Heart right ventricle (tissue), 16 donors: Measurements from ENCODE around the gene FNDC7. TPM values are rescaled to one million over a fixed set of nuclear protein-coding genes. Genes with fewer than 3 reads are reported as not detected.

ENCODE experiments used
- ATAC-seq, 8 donors: fragments of 200-7000 bp; cut with Tn5 transposase; one replicate each; pipeline ENCODE4 v1.9.1; 2020; ENCODE audit warnings: mild to moderate bottlenecking in 8 of 8, moderate library complexity in 8 of 8, moderate number of reproducible peaks in 1 of 8
- DNase-seq, 2 donors: peaks; one replicate each; pipeline ENCODE4 v3.0.0-alpha.2; 2020
- H3K27ac ChIP-seq, 10 donors: fragments of 200-600 bp; sonication (generic) in 2 of 10; one replicate each; pipeline versions ENCODE4 v1.5.0 to v1.8.0; 2020 to 2022; ENCODE audit warnings: mild to moderate bottlenecking in 3 of 10
- H3K27me3 ChIP-seq, 7 donors: fragments of 200-600 bp; one replicate each; pipeline ENCODE4 v1.8.0; 2021 to 2022; ENCODE audit warnings: mild to moderate bottlenecking in 2 of 7
- H3K36me3 ChIP-seq, 9 donors: fragments of 200-600 bp; sonication (generic) in 1 of 9; one replicate each; pipeline versions ENCODE4 v1.5.0 to v1.8.0; 2020 to 2022; ENCODE audit warnings: mild to moderate bottlenecking in 2 of 9
- H3K4me1 ChIP-seq, 9 donors: fragments of 200-600 bp; sonication (generic) in 1 of 9; one replicate each; pipeline versions ENCODE4 v1.5.0 to v1.8.0; 2020 to 2022; ENCODE audit warnings: mild to moderate bottlenecking in 4 of 9
- H3K4me3 ChIP-seq, 10 donors: fragments of 200-600 bp; sonication (generic) in 2 of 10; one replicate each; pipeline versions ENCODE4 v1.5.0 to v1.8.0; 2020 to 2022; ENCODE audit warnings: mild to moderate bottlenecking in 7 of 10, moderate library complexity in 2 of 10
- H3K9me3 ChIP-seq, 11 donors: fragments of 200-600 bp in 10 of 11; sonication (generic) in 2 of 11; one replicate each; pipeline versions ENCODE4 v1.5.0 to v1.8.0; 2013 to 2022; ENCODE audit warnings: mild to moderate bottlenecking in 2 of 11, control low read depth in 1 of 11, moderate library complexity in 1 of 11
- WGBS, 2 donors: extraction: QIAGEN DNeasy Blood & Tissue Kit; methylation state at CpG; one replicate each; pipeline ENCODE4 v1.1.7; 2013; ENCODE audit warnings: inconsistent platforms in 1 of 2; 5-methylcytosine and 5-hydroxymethylcytosine counted together
- intact Hi-C, 10 donors: fragments of 100-400 bp; cut with DNase I; formaldehyde crosslinking; loops; one replicate each; pipeline versions ENCODE4 v1.11.1 to v1.14.2; 2022
- polyA plus RNA-seq, 2 donors: library from polyadenylated mRNA; stranded (reverse); fragments of 200-250 nt; gene quantifications; one replicate each; pipeline ENCODE4 v1.2.3, GENCODE V29; 2013
- total RNA-seq, 10 donors: library from RNA; stranded (reverse); fragmentation: NEBNext Ultra II Directional in 3 of 10; extraction: Animal tissue kit (Norgen Biotek cat#: 25700) in 3 of 10; gene quantifications; one replicate each; pipeline versions ENCODE4 v1.2.1 to v1.2.4, GENCODE V29; 2021 to 2023
- TF ChIP-seq, protein P1 (sequence below), 9 donors: fragments of 200-600 bp; sonication (generic) in 2 of 9; IDR thresholded peaks; one replicate each; pipeline versions ENCODE4 v1.5.0 to v1.8.0; 2021 to 2022; ENCODE audit warnings: antibody characterized with exemption in 9 of 9, mild to moderate bottlenecking in 5 of 9, moderate library complexity in 1 of 9
- donor health status: Arrhythmogenic right ventricular cardiomyopathy.
- donor health status: ischemic (EF 13 %, LVEDD 7.1; RV severe dilation, severe dysfunction).
- donor health status: healthy with polysubstance abuse.
- donor health status: DM: no; HTN: yes; CAD: no.
- donor health status: DM: no; HTN: no; CAD: no.
- donor health status: ischemic (EF 25% LVEDD 6.9; RV normal size, moderate dysfunction).
- donor health status: ischemic (EF 25% LVEDD 5.7; RV mildly dilated, moderate dysfunction).
- donor health status: healthy.
- donor health status: DM: yes; HTN: yes; CAD: no.
- donor health status: Ischemic cardiomyopathy.
- donor health status: ischemic (EF 35%, LVEDD 5.7; RV mildly dilated, moderate dysfunction).
- donor health status: nonischemic (EF 11% LVEDD 7.7; RV severe dilation, severe dysfunction).
- donor health status: DM: yes; HTN: yes; CAD: no.
- donor health status: PGD.
- donor health status: ischemic (EF 29% LVEDD 5.4; RV normal size, mild dysfunction).
- donor health status: nonischemic (EF 23%, LVEDD 6.1; RV moderate dilation, normal function).

The FNDC7 gene
- total and polyA plus RNA-seq, 12 donors = 0.13 TPM; not detected in 11

DNA sequence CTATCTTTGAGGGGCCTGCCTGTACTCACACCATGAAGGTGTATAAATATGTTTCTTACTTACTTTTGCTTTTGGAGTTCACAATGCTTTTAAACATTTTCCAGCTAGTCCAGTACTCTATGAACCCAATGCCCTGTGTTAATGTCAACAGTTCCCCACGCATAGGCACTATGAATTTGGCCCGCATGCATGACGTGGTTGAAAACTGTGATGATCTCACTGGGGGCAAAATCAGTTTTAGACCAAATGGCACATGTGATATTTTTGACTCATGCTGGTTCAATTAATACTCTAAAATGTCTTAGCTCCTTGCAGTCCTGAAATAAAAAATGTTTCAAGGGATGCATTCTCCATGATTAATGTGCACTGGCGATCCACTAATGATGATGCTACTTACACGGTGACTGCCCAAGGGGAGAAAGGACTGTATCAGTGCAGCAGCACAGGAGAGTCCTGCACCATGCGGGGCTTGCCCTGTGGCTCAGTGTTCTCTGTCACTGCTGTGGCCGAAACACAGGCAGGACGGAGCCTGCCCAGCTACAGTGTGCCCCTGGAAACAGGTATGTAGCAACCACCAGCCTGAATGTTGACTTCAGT lies 15.7 kb downstream of the FNDC7 start:
- 87 to 98% methylated on average over 8 of the region's 8 CpGs for WGBS, 2 donors
- H3K27ac ChIP-seq = no peak overlapping the region
- no peak for ATAC-seq

DNA sequence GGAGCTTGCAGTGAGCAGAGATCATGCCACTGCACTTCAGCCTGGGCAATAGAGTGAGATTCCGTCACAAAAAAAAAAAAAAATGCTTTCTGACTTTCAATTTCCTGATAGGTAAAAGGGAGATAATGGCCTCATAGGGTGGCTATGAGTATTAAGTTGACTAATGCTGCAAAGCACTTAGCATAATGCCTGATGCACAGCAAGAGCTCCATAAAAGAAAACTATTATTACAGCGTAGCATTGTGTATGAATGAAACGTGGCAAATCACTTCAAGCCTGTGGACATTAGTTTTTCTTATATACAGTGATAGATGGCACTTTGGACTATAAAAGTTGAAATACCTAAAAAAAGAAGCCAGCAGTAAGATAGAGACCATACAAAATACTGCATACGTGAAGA lies 16.8 kb downstream of the FNDC7 start:
- H3K9me3 ChIP-seq = no peaks in the 10 kb centered on the region
- TF ChIP-seq, protein P1, sequence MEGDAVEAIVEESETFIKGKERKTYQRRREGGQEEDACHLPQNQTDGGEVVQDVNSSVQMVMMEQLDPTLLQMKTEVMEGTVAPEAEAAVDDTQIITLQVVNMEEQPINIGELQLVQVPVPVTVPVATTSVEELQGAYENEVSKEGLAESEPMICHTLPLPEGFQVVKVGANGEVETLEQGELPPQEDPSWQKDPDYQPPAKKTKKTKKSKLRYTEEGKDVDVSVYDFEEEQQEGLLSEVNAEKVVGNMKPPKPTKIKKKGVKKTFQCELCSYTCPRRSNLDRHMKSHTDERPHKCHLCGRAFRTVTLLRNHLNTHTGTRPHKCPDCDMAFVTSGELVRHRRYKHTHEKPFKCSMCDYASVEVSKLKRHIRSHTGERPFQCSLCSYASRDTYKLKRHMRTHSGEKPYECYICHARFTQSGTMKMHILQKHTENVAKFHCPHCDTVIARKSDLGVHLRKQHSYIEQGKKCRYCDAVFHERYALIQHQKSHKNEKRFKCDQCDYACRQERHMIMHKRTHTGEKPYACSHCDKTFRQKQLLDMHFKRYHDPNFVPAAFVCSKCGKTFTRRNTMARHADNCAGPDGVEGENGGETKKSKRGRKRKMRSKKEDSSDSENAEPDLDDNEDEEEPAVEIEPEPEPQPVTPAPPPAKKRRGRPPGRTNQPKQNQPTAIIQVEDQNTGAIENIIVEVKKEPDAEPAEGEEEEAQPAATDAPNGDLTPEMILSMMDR (IDR thresholded peaks at IDR 0.05) = no peak
- no peak overlapping the region for H3K4me3 ChIP-seq
- H3K4me1 ChIP-seq = no peaks in the 10 kb centered on the region
- peaks cover 0 to 1% (median 0%) of the 10 kb centered on the region in 7 donors for H3K27me3 ChIP-seq
- WGBS, 2 donors = 92 to 94% methylated on average over 4 of the region's 4 CpGs
- no peak overlapping the region for H3K27ac ChIP-seq
- no peaks in the 10 kb centered on the region for H3K36me3 ChIP-seq
- DNase-seq (no peak), ATAC-seq (no peak)
- intact Hi-C loops = no loop called here

More for the DNA sequence above, 15.7 kb downstream of the FNDC7 start:
- intact Hi-C loops = no loop called here
- DNase-seq = no peak
- no peaks in the 10 kb centered on the region for H3K36me3 ChIP-seq
- H3K4me1 ChIP-seq = peaks cover 0 to 1% (median 0%) of the 10 kb centered on the region in 9 donors
- no peak overlapping the region for H3K4me3 ChIP-seq
- no peaks in the 10 kb centered on the region for H3K27me3 ChIP-seq
- no peaks in the 10 kb centered on the region for H3K9me3 ChIP-seq
- TF ChIP-seq, protein P1 (IDR thresholded peaks at IDR 0.05) = no peak

DNA sequence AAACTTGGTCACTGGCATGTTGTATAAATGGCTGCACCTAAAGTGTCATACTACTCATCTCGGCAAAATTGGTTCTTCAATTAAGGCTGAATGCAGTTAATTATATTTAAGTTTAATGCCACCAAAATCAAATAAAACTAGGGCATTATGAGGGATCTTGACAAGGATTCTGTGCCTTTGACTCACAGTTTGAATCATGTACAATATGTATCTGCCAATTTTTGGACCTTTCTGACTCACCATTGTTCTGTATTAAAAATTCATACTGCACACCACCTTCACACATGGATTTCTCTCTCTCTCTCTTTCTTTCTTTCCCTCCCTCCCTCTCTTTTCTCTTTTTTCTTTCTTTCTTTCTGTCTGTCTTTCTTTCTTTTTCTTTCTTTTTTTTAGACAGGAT lies 19.7 kb downstream of the FNDC7 start:
- H3K36me3 ChIP-seq = no peaks in the 10 kb centered on the region
- peaks cover 0 to 12% (median 0%) of the 10 kb centered on the region in 7 donors for H3K27me3 ChIP-seq
- WGBS, 2 donors = 94 to 96% methylated on average over 1 of the region's 1 CpG
- ATAC-seq = no peak
- TF ChIP-seq, protein P1 (IDR thresholded peaks at IDR 0.05) = no peak
- H3K27ac ChIP-seq = no peak overlapping the region
- intact Hi-C loops = no loop called here
- H3K9me3 ChIP-seq = no peaks in the 10 kb centered on the region
- DNase-seq = no peak
- no peak overlapping the region for H3K4me3 ChIP-seq
- no peaks in the 10 kb centered on the region for H3K4me1 ChIP-seq

DNA sequence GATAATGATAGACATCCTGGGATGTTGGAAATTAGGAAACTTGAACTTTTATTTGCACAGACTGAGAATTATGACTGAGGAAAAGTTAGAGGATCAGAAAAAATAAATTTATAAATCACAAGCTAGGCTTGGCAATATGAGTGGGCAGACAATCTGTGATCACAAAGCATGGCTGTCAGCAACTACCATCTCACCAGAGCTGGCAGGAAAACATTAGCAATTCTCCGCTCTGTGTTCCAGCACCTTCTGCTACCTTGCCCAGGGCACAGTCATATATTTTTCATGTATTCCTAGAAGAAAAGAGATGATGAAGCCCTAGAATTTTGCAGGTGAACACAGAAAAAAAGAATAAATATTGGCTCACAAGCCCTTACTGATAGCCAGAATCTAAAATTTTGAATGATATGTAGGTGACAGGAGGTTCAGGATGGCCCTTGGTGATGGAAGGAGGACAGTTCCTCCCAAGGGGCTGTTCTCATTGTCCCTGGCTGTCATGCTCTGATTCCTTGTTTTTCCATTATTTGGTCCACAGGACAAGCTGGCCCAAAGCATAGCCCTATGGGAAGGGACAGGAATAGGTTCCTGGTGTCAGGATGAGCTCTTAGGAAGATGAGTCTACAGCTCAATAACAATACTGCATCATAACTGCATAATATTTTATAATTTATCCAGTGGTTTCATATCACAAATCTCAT lies 21.6 kb downstream of the FNDC7 start:
- Histone ChIP-seq H3K4me3 (no peak overlapping the region), H3K36me3 (no peaks in the 10 kb centered on the region), H3K27ac (no peak overlapping the region), H3K4me1 (no peaks in the 10 kb centered on the region), H3K9me3 (no peaks in the 10 kb centered on the region), H3K27me3 (peaks cover 0 to 12% (median 0%) of the 10 kb centered on the region in 7 donors)
- DNase-seq (no peak), ATAC-seq (no peak)
- intact Hi-C loops = no loop called here
- 91 to 97% methylated on average over 1 of the region's 1 CpG for WGBS, 2 donors
- TF ChIP-seq, protein P1 (IDR thresholded peaks at IDR 0.05) = no peak
